ENCODE data around the gene TPRG1L. TPM values are rescaled to one million over a fixed set of nuclear protein-coding genes. Genes with fewer than 3 reads are reported as not detected.

Gene TPRG1L
- total RNA-seq, 1 experiment from 2014 or later, result 32.0 TPM

- Histone ChIP-seq H4K20me1 (ENCODE audit: low read length) (no peaks in the 10 kb centered on the region), H2AFZ (ENCODE audit: low read length) (no peak overlapping the region), H3K9ac (ENCODE audit: low read length) (no peak overlapping the region), H3K9me3 (ENCODE audit: low read length) (0 out of 2 replicates have a peak, but pooled peaks cover 5% of the 10 kb centered on the region), H3F3A (ENCODE audit: low read length, unreplicated experiment) (no peaks in the 10 kb centered on the region), H3K4me3 (ENCODE audit: low read length) (no peak overlapping the region), H3K4me2 (ENCODE audit: low read length) (no peak overlapping the region), H3K27ac (ENCODE audit: low read length) (no peak overlapping the region), H3K79me2 (ENCODE audit: low read length) (no peaks in the 10 kb centered on the region), H3K4me1 (ENCODE audit: insufficient read depth, low read length) (no peaks in the 10 kb centered on the region), H3K27me3 (ENCODE audit: low read length) (no peaks in the 10 kb centered on the region), H3K36me3 (ENCODE audit: low read depth, low read length) (no peaks in the 10 kb centered on the region), H3K9me2 (replicated peaks; ENCODE audit: low read length) (no peaks in the 10 kb centered on the region)
- intact Hi-C loops (cut with micrococcal nuclease), result no loop called here
- no peak for TF ChIP-seq EZH2 (IDR thresholded peaks at IDR 0.05; ENCODE audit: low read length, unreplicated experiment)
- TF ChIP-seq CTCF (conservative IDR thresholded peaks at IDR 0.05; ENCODE audit: low read depth, low read length), result no peak
- no peak for TF ChIP-seq EZH2phosphoT487 (IDR thresholded peaks at IDR 0.05; ENCODE audit: borderline replicate concordance, low read length)
- ATAC-seq (no peak), DNase-seq (no peak)
- ChIA-PET CTCF (no interaction called here), POLR2A (ENCODE audit: unreplicated experiment) (no interaction called here)
- BruUV-seq (replicated peaks), result no TSS peak
These were observed 24.5 kb upstream of the TPRG1L start for GRCh38 chr1:3600354-3600753.

GRCh38 chr1:3601743-3602142 lies 23.1 kb upstream of the TPRG1L start:
- Histone ChIP-seq H3K4me3 (ENCODE audit: low read length) (no peak overlapping the region), H3K9me2 (replicated peaks; ENCODE audit: low read length) (no peaks in the 10 kb centered on the region), H4K20me1 (ENCODE audit: low read length) (no peaks in the 10 kb centered on the region), H3K27ac (ENCODE audit: low read length) (no peak overlapping the region), H3F3A (ENCODE audit: low read length, unreplicated experiment) (no peaks in the 10 kb centered on the region), H3K36me3 (ENCODE audit: low read depth, low read length) (no peaks in the 10 kb centered on the region), H3K9ac (ENCODE audit: low read length) (no peak overlapping the region), H3K27me3 (ENCODE audit: low read length) (no peaks in the 10 kb centered on the region), H3K4me1 (ENCODE audit: insufficient read depth, low read length) (no peaks in the 10 kb centered on the region), H3K9me3 (ENCODE audit: low read length) (0 out of 2 replicates have a peak, but pooled peaks cover 6% of the 10 kb centered on the region), H3K79me2 (ENCODE audit: low read length) (no peaks in the 10 kb centered on the region), H2AFZ (ENCODE audit: low read length) (no peak overlapping the region), H3K4me2 (ENCODE audit: low read length) (no peak overlapping the region)
- no peak for TF ChIP-seq CTCF (conservative IDR thresholded peaks at IDR 0.05; ENCODE audit: low read depth, low read length)
- TF ChIP-seq EZH2phosphoT487 (IDR thresholded peaks at IDR 0.05; ENCODE audit: borderline replicate concordance, low read length), result no peak
- TF ChIP-seq EZH2 (IDR thresholded peaks at IDR 0.05; ENCODE audit: low read length, unreplicated experiment), result no peak
- DNase-seq (no peak), ATAC-seq (no peak)
- CTCF ChIA-PET, result no interaction called here
- intact Hi-C loops (cut with micrococcal nuclease), result no loop called here
- no TSS peak for BruUV-seq (replicated peaks)
- POLR2A ChIA-PET (ENCODE audit: unreplicated experiment), result no interaction called here

GRCh38 chr1:3602375-3602774 lies 22.4 kb upstream of the TPRG1L start:
- Histone ChIP-seq H2AFZ (ENCODE audit: low read length) (no peak overlapping the region), H3K9me2 (replicated peaks; ENCODE audit: low read length) (no peaks in the 10 kb centered on the region), H3K27me3 (ENCODE audit: low read length) (no peaks in the 10 kb centered on the region), H3K79me2 (ENCODE audit: low read length) (no peaks in the 10 kb centered on the region), H3F3A (ENCODE audit: low read length, unreplicated experiment) (no peaks in the 10 kb centered on the region), H3K36me3 (ENCODE audit: low read depth, low read length) (no peaks in the 10 kb centered on the region), H3K4me1 (ENCODE audit: insufficient read depth, low read length) (no peaks in the 10 kb centered on the region), H3K27ac (ENCODE audit: low read length) (no peak overlapping the region), H3K9ac (ENCODE audit: low read length) (no peak overlapping the region), H4K20me1 (ENCODE audit: low read length) (no peaks in the 10 kb centered on the region), H3K9me3 (ENCODE audit: low read length) (0 out of 2 replicates have a peak, but pooled peaks cover 6% of the 10 kb centered on the region), H3K4me2 (ENCODE audit: low read length) (no peak overlapping the region), H3K4me3 (ENCODE audit: low read length) (no peak overlapping the region)
- ATAC-seq (no peak), DNase-seq (no peak)
- intact Hi-C loops (cut with micrococcal nuclease), result no loop called here
- TF ChIP-seq EZH2 (IDR thresholded peaks at IDR 0.05; ENCODE audit: low read length, unreplicated experiment) (no peak), EZH2phosphoT487 (IDR thresholded peaks at IDR 0.05; ENCODE audit: borderline replicate concordance, low read length) (no peak), CTCF (conservative IDR thresholded peaks at IDR 0.05; ENCODE audit: low read depth, low read length) (no peak)
- ChIA-PET POLR2A (ENCODE audit: unreplicated experiment) (no interaction called here), CTCF (no interaction called here)
- no TSS peak for BruUV-seq (replicated peaks)
